Transverse colon (tissue), 4 donors: Measurements from ENCODE around the gene MATK.

Experiments
- POLR2A ChIP-seq: fragments of 450-650 bp; IDR thresholded peaks from one replicate; pipeline ENCODE4 v1.6.1; 2016; ENCODE audit warnings: antibody characterized with exemption, mild to moderate bottlenecking, moderate library complexity
- POLR2AphosphoS5 ChIP-seq, 3 donors: sonication (generic); formaldehyde crosslinking; IDR thresholded peaks; one replicate each; pipeline ENCODE4 v1.6.1; 2016; ENCODE audit warnings: antibody characterized with exemption in 3 of 3
- TF ChIP-seq, protein P1 (sequence below), 5 experiments: fragments of 200-600 bp in 3 of 5; fragments of 450-650 bp in 2 of 5; sonication (generic) in 3 of 5; IDR thresholded peaks; 1 replicate in 2 of 5; 2 replicates in 3 of 5; pipeline ENCODE4 v1.5.1; 2016 to 2017; ENCODE audit warnings: antibody characterized with exemption in 5 of 5, inconsistent platforms in 3 of 5, mild to moderate bottlenecking in 2 of 5, moderate library complexity in 1 of 5

DNA sequence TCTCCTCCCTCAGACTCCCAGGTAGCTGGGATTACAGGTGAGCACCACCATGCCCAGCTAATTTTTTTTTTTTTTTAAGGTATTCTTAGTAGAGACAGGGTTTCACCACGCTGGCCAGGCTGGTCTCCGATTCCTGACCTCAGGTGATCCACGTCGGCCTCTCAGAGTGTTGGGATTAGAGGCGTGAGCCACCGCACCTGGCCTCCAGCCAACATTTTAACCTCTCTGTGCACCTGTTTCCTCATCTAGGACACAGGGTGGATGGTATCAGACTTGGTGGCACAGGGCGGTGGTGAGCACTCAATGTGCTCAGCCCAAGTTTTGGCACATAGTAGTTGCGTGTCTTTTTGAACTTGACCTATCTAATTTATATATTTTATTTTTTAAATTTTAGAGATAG lies 37.2 kb downstream of the MATK start:
- TF ChIP-seq, protein P1, sequence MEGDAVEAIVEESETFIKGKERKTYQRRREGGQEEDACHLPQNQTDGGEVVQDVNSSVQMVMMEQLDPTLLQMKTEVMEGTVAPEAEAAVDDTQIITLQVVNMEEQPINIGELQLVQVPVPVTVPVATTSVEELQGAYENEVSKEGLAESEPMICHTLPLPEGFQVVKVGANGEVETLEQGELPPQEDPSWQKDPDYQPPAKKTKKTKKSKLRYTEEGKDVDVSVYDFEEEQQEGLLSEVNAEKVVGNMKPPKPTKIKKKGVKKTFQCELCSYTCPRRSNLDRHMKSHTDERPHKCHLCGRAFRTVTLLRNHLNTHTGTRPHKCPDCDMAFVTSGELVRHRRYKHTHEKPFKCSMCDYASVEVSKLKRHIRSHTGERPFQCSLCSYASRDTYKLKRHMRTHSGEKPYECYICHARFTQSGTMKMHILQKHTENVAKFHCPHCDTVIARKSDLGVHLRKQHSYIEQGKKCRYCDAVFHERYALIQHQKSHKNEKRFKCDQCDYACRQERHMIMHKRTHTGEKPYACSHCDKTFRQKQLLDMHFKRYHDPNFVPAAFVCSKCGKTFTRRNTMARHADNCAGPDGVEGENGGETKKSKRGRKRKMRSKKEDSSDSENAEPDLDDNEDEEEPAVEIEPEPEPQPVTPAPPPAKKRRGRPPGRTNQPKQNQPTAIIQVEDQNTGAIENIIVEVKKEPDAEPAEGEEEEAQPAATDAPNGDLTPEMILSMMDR (IDR thresholded peaks at IDR 0.05), result no peak
- TF ChIP-seq POLR2A, result no peak
- no peak for TF ChIP-seq POLR2AphosphoS5 (IDR thresholded peaks at IDR 0.05)
